ENCODE measurements around the gene ELOVL5. TPM values are rescaled to one million over a fixed set of nuclear protein-coding genes. Genes with fewer than 3 reads are reported as not detected.

ELOVL5 gene
- total RNA-seq, 1 donor from 2014 or later: 185 TPM

DNA sequence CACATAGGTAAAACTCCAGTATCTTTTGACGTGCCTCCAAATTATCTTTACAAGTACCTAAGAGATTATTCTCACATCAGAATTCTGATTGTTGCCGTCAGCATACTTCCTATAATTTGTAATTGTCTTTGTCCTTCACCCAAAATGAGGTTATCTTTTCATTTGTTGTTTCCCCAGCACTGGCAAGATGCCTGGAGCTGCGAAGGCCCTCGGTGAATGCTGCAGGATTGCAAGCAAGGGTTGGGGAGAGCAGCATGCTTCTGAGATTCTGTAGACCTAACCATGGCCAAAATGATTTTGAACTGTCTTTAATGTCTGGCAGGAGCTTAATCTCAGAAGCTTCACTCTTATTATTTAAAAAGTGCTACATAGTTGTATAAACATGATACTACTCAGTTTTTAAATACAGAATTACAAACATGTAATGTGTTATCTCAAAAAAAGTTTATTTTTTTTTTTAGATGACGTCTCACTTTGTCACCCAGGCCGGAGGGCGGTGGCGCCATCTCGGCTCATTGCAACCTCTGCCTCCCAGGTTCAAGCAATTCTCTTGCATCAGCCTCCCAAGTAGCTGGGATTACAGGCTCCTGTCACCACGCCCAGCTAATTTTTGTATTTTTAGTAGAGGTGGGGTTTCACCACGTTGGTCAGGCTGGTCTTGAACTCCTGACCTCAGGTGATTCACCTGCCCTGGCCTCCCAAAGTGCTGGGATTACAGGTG lies 88.7 kb downstream of the ELOVL5 start:
- Histone ChIP-seq H3K9ac (no peak overlapping the region), H4K20me1 (ENCODE audit: low read depth) (no peaks in the 10 kb centered on the region), H3F3A (ENCODE audit: low read depth) (no peaks in the 10 kb centered on the region), H2AFZ (replicated peaks) (no peak overlapping the region), H3K36me3 (peaks cover 3% of the 10 kb centered on the region), H3K27ac (no peak overlapping the region), H3K9me3 (ENCODE audit: low read depth) (no peaks in the 10 kb centered on the region), H3K4me3 (no peak overlapping the region), H3K4me1 (no peaks in the 10 kb centered on the region), H3K27me3 (no peaks in the 10 kb centered on the region), H3K79me2 (ENCODE audit: low read depth) (no peaks in the 10 kb centered on the region), H3K4me2 (no peak overlapping the region)
- no peak for DNase-seq (ENCODE audit: low spot score)
- no peaks in the 10 kb centered on the region for H3K9me3 Mint-ChIP-seq
- TF ChIP-seq EZH2phosphoT487 (IDR thresholded peaks at IDR 0.05) (no peak), CTCF (IDR thresholded peaks at IDR 0.05) (no peak)
- H3K36me3 Mint-ChIP-seq: peaks cover 44% of the 10 kb centered on the region
- no peak overlapping the region for H3K27ac Mint-ChIP-seq
- H3K27me3 Mint-ChIP-seq (ENCODE audit: insufficient read depth, low read depth): peaks cover 2% of the 10 kb centered on the region
- no peak overlapping the region for H3K4me3 Mint-ChIP-seq
- no peaks in the 10 kb centered on the region for H3K4me1 Mint-ChIP-seq

DNA sequence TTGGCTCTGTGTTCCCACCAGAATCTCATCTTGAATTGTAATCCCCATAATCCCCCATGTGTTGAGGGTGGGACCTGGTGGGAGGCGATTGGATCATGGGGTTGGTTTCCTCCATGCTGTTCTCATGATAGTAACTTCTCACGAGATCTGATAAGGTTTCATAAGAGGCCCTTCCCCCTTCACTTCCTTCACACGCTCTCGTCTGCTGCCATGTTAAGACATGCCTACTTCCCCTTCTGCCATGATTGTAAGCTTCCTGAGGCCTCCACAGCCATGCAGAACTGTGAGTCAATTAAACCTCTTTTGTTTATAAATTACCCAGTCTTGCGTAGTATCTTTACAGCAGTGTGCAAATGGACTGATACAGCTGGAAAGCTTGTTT lies 90.0 kb downstream of the ELOVL5 start:
- Mint-ChIP-seq H3K27me3 (ENCODE audit: insufficient read depth, low read depth) (peaks cover 2% of the 10 kb centered on the region), H3K27ac (no peak overlapping the region), H3K36me3 (peaks cover 36% of the 10 kb centered on the region), H3K9me3 (no peaks in the 10 kb centered on the region), H3K4me1 (no peaks in the 10 kb centered on the region), H3K4me3 (no peak overlapping the region)
- Histone ChIP-seq H3F3A (ENCODE audit: low read depth) (no peaks in the 10 kb centered on the region), H3K9me3 (ENCODE audit: low read depth) (no peaks in the 10 kb centered on the region), H2AFZ (replicated peaks) (no peak overlapping the region), H3K4me2 (no peak overlapping the region), H3K9ac (no peak overlapping the region), H3K27me3 (no peaks in the 10 kb centered on the region), H4K20me1 (ENCODE audit: low read depth) (no peaks in the 10 kb centered on the region), H3K4me1 (no peaks in the 10 kb centered on the region), H3K4me3 (no peak overlapping the region), H3K36me3 (peaks cover 3% of the 10 kb centered on the region), H3K79me2 (ENCODE audit: low read depth) (no peaks in the 10 kb centered on the region), H3K27ac (no peak overlapping the region)
- TF ChIP-seq EZH2phosphoT487 (IDR thresholded peaks at IDR 0.05): no peak
- TF ChIP-seq EZH2 (IDR thresholded peaks at IDR 0.05): no peak
- no peak for TF ChIP-seq CTCF (IDR thresholded peaks at IDR 0.05)
- DNase-seq (ENCODE audit: low spot score): no peak

- H3K27ac ChIP-seq: no peak overlapping the region
- no peaks in the 10 kb centered on the region for H3K9me3 ChIP-seq (ENCODE audit: low read depth)
- no peaks in the 10 kb centered on the region for H3K27me3 ChIP-seq
- no peak overlapping the region for H3K4me2 ChIP-seq
- no peaks in the 10 kb centered on the region for H3F3A ChIP-seq (ENCODE audit: low read depth)
- Mint-ChIP-seq H3K36me3 (peaks cover 33% of the 10 kb centered on the region), H3K4me3 (no peak overlapping the region), H3K27ac (no peak overlapping the region), H3K27me3 (ENCODE audit: insufficient read depth, low read depth) (peaks cover 2% of the 10 kb centered on the region), H3K9me3 (no peaks in the 10 kb centered on the region), H3K4me1 (no peaks in the 10 kb centered on the region)
- H4K20me1 ChIP-seq (ENCODE audit: low read depth): no peaks in the 10 kb centered on the region
- DNase-seq (ENCODE audit: low spot score): no peak
- H3K79me2 ChIP-seq (ENCODE audit: low read depth): no peaks in the 10 kb centered on the region
- no peak overlapping the region for H3K9ac ChIP-seq
- TF ChIP-seq EZH2 (IDR thresholded peaks at IDR 0.05) (no peak), EZH2phosphoT487 (IDR thresholded peaks at IDR 0.05) (no peak), CTCF (IDR thresholded peaks at IDR 0.05) (no peak)
- H3K4me1 ChIP-seq: no peaks in the 10 kb centered on the region
- H3K4me3 ChIP-seq: no peak overlapping the region
- no peak overlapping the region for H2AFZ ChIP-seq (replicated peaks)
- peaks cover 3% of the 10 kb centered on the region for H3K36me3 ChIP-seq
Measured at GRCh38 chr6:53258076-53258773, 90.5 kb downstream of the ELOVL5 start.

Data from neural progenitor cell (in vitro differentiated cells).